ENCODE data around the gene TAF4. TPM values are rescaled to one million over a fixed set of nuclear protein-coding genes. Genes with fewer than 3 reads are reported as not detected.
A peak's percentile ranks its signal among the peaks of the same experiment; 100 is the strongest.

The TAF4 gene
- total RNA-seq, 1 experiment from 2014 or later = 13.8 TPM

DNA sequence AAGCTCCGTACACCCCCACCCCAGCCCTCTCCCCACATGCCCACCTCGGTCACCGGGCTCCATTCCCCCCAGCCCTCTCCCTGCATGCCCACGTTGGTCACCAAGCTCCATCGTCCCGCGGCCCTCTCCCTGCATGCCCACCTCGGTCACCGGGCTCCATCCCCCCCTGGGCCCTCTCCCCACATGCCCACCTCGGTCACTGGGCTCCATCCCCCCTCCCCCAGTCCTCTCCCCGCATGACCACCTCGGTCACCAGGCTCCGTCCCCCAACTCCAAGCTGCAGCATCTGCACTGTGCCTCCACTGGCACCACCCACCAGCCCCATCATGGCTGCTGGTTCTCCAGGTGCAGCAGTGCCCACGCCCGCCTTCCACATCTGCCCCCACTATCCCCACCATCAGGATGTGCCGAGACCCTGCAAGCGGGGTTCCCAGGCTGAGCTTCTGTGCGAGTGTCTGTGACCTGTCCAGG, 16.8 kb downstream of the TAF4 start:
- in situ Hi-C loops (cut with HindIII; ENCODE audit: low sequenced_read_pairs) = no loop called here
- no peak for DNase-seq (ENCODE audit: low spot score)

DNA sequence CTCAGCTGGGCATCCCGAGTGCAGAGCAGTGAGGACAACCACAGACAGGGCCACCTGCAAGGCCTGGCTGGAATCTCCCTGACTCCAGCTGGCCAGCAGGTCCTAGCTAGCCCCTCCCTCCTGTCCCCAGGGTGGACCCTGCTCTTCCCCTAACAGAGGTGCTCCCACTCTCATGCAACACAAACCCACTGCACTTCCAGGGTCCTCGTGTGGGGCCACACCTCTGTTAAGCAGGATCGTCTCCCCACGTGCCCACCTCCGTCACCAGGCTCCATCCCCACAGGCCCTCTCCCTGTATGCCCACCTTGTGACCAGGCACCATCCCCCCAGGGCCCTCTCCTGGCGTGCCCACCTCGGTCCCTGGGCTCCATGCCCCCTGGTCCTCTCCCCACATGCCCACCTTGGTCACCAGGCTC, 17.3 kb downstream of the TAF4 start:
- no peak for DNase-seq (ENCODE audit: low spot score)
- in situ Hi-C loops (cut with HindIII; ENCODE audit: low sequenced_read_pairs) = no loop called here

DNA sequence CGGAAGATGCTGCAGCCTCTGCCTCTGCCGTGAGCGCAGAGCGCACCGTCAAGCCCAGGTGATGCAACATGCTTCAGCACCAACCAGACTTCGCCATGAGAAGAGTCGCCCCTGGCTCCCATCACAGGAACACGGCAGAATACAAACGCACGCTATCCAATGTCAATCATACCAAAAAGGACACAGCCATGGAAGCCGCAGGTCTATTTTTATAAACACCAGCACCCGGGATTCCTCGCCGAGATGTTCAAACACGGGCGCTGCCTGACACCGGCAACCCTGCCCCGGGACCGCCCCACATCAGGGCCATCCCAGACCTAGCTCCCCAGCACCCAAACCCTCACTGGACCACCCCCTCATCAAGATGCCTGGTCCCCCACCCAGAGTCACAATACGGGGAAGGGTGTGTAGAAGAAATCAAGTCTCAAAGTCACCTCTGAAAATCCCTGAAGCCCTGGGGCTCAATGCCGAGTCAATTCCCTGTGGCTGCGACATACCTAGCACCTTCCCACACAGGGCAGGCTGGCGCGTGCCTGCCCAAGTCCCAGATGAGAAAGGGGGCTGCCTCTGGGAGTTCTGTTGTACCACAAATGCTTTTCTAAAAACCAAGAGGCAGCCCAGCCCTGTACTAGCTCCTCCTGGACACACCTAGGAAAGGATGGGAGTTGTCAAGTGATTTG, 17.9 kb downstream of the TAF4 start:
- no peak for DNase-seq (ENCODE audit: low spot score)
- in situ Hi-C loops (cut with HindIII; ENCODE audit: low sequenced_read_pairs) = no loop called here

DNA sequence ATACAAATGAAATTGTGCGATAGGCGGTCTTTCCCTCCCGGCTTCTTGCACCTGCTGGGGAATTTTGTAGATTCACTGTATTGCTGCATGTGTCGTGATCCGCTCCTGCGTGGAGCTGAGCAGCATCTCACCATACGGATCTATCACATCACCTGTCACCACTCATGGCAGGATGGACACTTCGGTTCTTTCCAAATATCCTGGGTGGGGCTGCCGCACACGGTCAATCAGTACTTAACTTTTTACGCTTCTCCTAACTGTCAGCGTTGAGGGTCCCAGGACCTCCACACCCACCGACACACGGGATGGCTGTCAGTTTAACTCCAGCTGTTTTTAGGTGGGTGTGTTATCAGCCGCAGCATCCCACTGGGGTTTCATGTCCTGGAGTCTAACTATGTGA, 19.2 kb downstream of the TAF4 start:
- in situ Hi-C loops (cut with HindIII; ENCODE audit: low sequenced_read_pairs) = no loop called here
- DNase-seq (ENCODE audit: low spot score) = no peak

DNA sequence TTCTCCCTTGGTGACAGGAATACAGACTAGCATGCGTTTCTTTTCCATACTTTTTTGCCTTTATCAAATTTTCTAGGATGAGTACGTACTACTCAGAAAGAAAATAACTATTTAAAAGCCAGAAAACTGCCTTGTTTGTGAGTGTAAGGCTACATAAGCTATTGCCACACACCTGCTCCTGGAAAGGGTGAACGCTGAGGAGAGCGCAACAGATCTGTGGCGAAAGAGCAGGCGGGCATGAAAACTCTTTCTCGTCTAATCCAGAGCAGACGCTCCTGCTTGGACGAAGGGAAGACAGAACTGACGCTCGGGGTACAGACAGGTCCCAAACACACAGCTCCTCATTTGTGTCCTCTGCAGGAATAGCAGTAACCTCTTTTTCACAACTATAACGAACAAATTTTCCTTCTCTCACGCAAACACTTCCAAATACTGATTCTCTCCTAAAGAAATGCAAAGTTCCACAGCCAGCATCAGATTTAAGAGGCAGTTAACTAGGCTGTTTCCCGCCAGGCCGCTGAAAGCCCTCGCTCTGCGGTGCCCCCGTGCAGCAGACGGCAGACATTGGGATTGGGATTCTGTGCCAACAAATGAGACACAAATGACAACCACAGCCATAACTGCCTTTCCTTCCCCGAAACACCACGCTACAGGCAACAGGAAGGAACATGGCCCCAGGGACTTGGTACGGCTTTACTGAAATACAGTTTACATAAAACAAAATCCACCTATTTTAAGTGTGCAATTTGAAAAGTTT, 20.0 kb downstream of the TAF4 start:
- peak; percentile 57 for DNase-seq (ENCODE audit: low spot score)
- in situ Hi-C loops (cut with HindIII; ENCODE audit: low sequenced_read_pairs) = no loop called here

GRCh38 chr20:62045118-62045517, 20.6 kb downstream of the TAF4 start:
- DNase-seq (ENCODE audit: low spot score) = no peak
- in situ Hi-C loops (cut with HindIII; ENCODE audit: low sequenced_read_pairs) = no loop called here

DNA sequence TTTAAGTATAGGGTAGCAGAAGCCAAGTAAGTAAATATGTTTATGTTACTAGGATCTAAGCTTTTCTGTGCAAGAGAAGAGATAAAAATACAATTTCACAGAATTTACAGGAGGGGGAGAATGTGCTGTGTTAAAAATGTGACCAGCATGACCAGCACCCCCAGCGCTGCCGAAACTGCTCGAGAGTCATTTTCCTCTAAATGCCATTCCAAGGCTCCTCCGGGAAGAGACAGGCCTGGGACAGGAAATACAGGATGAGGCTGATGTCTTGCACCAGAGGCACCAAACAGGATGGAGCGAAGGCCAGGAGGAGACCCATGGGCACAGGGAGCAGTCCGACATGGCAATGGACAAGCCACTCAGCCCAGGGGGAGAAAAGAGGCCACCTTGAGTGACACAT, 21.1 kb downstream of the TAF4 start:
- DNase-seq (ENCODE audit: low spot score) = no peak
- in situ Hi-C loops (cut with HindIII; ENCODE audit: low sequenced_read_pairs) = no loop called here

- in situ Hi-C loops (cut with HindIII; ENCODE audit: low sequenced_read_pairs) = no loop called here
Measured at GRCh38 chr20:62043131-62043914, 22.4 kb downstream of the TAF4 start.

GRCh38 chr20:62042025-62042820, 23.5 kb downstream of the TAF4 start:
- no peak for DNase-seq (ENCODE audit: low spot score)
- in situ Hi-C loops (cut with HindIII; ENCODE audit: low sequenced_read_pairs) = no loop called here

More at GRCh38 chr20:62043131-62043914, 22.4 kb downstream of the TAF4 start:
- DNase-seq (ENCODE audit: low spot score) = no peak

DNA sequence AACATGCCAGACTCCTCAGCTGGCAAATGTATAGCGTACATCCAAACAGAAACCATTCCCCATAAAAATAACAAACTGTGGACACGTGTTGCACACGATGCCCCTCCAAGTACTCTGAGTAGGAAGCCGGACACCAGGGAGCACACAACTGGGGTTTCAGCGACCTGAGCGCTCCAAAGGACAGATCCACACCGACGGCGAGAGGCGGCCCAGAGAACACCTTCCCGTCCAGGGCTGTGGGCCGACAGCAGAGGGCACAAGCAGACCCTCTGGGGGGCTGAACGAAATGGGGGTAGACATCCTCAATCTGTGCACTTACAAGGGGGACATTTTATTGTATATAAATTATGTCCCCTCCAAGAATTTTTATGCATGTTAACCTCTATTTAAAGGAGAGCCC, 24.7 kb downstream of the TAF4 start:
- in situ Hi-C loops (cut with HindIII; ENCODE audit: low sequenced_read_pairs) = no loop called here
- no peak for DNase-seq (ENCODE audit: low spot score)

DNA sequence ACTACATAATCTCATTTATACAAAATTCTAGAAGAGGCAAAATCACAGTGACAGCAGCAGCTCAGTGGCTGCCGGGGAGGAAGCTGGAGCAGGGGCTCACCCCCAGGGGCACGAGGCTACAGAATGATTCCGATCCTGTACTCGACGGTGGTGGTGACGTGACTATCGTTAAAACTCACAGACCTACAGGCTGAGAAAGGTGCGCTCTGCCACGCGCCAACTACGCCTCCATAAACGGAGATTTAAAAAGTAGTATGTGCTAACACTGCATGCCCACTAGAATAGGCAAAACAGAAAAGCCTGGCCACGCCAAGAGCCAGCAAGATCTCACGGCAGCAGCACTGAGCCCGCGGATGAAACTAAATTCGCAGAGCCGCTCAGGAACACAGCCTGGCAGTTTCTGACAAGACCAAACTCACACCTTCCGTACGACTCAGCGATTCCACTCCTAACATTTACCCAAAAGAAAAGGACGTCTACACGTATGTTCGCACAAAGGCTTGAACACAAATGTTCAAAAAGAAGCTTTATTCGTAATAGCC, 25.2 kb downstream of the TAF4 start:
- in situ Hi-C loops (cut with HindIII; ENCODE audit: low sequenced_read_pairs) = no loop called here
- DNase-seq (ENCODE audit: low spot score) = peak; percentile 67

- in situ Hi-C loops (cut with HindIII; ENCODE audit: low sequenced_read_pairs) = no loop called here
Measured at GRCh38 chr20:62039738-62040137, 25.9 kb downstream of the TAF4 start.

GRCh38 chr20:62032609-62033368, 32.9 kb downstream of the TAF4 start:
- in situ Hi-C loops (cut with HindIII; ENCODE audit: low sequenced_read_pairs) = no loop called here
- DNase-seq (ENCODE audit: low spot score) = no peak

More at GRCh38 chr20:62039738-62040137, 25.9 kb downstream of the TAF4 start:
- DNase-seq (ENCODE audit: low spot score) = no peak

GRCh38 chr20:62031462-62032092, 34.1 kb downstream of the TAF4 start:
- in situ Hi-C loops (cut with HindIII; ENCODE audit: low sequenced_read_pairs) = no loop called here
- no peak for DNase-seq (ENCODE audit: low spot score)

DNA sequence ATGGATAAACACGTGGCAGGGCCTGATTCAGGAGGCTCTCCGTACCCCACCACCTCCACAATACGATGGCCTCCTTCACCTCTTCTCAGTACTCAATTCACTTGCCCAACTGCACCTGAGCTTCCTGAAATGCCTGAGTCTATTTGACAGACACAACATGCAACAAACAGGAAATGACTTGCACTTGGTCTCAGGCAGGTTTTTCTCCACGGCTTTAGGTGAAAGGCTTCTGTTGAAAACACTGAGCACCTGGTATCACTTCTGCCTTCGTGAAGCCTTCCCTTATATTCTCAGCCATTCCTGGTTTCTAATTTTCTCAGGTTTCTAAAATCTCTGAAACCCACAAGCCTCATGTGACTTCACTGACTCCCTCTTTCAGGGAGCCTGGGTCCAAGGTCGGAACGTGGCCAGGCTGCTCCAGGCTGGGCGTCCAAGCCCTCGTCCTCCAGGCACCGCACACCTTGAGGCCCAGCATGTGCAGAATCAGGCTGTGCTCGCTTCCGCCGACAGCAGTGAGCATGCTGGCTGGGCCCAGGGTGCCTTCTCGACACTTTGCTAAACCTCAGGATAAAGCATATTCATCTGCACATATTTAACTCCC, 34.7 kb downstream of the TAF4 start:
- in situ Hi-C loops (cut with HindIII; ENCODE audit: low sequenced_read_pairs) = no loop called here
- peak; percentile 42 for DNase-seq (ENCODE audit: low spot score)

GRCh38 chr20:62030357-62030756, 35.3 kb downstream of the TAF4 start:
- in situ Hi-C loops (cut with HindIII; ENCODE audit: low sequenced_read_pairs) = no loop called here

DNA sequence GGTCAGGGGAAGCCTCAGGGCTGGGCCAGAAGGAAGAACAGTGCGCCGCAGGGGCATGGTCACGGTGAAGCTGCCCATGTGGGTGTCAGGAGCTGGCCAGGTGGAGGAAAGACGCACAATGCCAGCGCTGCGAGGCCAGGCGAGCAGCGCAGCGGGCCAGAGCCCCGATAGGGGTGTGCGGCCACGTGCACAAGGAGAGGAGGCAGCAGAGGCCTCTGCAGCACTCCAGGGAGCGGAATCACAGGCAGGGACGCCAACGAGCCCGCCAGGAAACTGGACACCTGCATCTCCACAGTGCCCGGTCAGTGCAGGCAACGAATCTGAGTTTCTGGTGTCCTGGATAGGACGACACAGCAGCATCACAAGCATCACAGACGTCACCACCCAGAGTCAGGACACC, 35.7 kb downstream of the TAF4 start:
- in situ Hi-C loops (cut with HindIII; ENCODE audit: low sequenced_read_pairs) = no loop called here
- DNase-seq (ENCODE audit: low spot score) = no peak

More at GRCh38 chr20:62030357-62030756, 35.3 kb downstream of the TAF4 start:
- DNase-seq (ENCODE audit: low spot score) = no peak
